Measurements from ENCODE around the gene DALRD3.

DNA sequence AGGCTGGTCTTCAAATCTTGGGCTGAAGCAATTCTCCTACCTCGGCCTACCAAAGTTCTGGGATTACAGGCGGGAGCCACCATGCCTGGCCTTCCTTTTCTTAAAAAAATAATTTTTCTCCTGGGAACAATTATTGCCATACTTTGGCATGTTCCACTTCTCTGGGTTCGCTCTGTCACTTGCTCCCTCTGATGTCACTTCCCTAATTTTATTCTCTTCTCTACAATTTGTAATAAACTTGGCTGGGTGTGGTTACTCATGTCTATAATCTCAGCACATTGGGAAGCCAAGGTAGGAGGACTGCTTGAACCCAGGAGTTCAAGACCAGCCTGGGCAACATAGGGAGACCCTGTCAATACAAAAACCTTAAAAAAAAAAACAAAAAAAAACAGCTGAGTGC is 16.9 kb upstream of the DALRD3 start:
- no peak for TF ChIP-seq POLR2AphosphoS5 (IDR thresholded peaks at IDR 0.05; ENCODE audit: low read depth)
- TF ChIP-seq, protein P1, sequence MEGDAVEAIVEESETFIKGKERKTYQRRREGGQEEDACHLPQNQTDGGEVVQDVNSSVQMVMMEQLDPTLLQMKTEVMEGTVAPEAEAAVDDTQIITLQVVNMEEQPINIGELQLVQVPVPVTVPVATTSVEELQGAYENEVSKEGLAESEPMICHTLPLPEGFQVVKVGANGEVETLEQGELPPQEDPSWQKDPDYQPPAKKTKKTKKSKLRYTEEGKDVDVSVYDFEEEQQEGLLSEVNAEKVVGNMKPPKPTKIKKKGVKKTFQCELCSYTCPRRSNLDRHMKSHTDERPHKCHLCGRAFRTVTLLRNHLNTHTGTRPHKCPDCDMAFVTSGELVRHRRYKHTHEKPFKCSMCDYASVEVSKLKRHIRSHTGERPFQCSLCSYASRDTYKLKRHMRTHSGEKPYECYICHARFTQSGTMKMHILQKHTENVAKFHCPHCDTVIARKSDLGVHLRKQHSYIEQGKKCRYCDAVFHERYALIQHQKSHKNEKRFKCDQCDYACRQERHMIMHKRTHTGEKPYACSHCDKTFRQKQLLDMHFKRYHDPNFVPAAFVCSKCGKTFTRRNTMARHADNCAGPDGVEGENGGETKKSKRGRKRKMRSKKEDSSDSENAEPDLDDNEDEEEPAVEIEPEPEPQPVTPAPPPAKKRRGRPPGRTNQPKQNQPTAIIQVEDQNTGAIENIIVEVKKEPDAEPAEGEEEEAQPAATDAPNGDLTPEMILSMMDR (IDR thresholded peaks at IDR 0.05; ENCODE audit: insufficient read depth, low read length), result no peak
- TF ChIP-seq, protein P2, sequence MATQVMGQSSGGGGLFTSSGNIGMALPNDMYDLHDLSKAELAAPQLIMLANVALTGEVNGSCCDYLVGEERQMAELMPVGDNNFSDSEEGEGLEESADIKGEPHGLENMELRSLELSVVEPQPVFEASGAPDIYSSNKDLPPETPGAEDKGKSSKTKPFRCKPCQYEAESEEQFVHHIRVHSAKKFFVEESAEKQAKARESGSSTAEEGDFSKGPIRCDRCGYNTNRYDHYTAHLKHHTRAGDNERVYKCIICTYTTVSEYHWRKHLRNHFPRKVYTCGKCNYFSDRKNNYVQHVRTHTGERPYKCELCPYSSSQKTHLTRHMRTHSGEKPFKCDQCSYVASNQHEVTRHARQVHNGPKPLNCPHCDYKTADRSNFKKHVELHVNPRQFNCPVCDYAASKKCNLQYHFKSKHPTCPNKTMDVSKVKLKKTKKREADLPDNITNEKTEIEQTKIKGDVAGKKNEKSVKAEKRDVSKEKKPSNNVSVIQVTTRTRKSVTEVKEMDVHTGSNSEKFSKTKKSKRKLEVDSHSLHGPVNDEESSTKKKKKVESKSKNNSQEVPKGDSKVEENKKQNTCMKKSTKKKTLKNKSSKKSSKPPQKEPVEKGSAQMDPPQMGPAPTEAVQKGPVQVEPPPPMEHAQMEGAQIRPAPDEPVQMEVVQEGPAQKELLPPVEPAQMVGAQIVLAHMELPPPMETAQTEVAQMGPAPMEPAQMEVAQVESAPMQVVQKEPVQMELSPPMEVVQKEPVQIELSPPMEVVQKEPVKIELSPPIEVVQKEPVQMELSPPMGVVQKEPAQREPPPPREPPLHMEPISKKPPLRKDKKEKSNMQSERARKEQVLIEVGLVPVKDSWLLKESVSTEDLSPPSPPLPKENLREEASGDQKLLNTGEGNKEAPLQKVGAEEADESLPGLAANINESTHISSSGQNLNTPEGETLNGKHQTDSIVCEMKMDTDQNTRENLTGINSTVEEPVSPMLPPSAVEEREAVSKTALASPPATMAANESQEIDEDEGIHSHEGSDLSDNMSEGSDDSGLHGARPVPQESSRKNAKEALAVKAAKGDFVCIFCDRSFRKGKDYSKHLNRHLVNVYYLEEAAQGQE (IDR thresholded peaks at IDR 0.05; ENCODE audit: insufficient replicate concordance, low read depth), result no peak
